Loucy (cell line): ENCODE measurements around the gene NTN4.

Source experiments
- H2AFZ ChIP-seq: fragments of 200-600 bp; sonication (generic); 2 replicates; pipeline ENCODE4 v1.6.0; 2016; ENCODE audit warnings: antibody characterized with exemption, mild to moderate bottlenecking, low read length, moderate library complexity
- H3F3A ChIP-seq: fragments of 200-600 bp; 2 replicates; pipeline ENCODE4 v1.6.0; 2016; ENCODE audit warnings: antibody characterized with exemption, low read depth, mild to moderate bottlenecking
- H3K27me3 ChIP-seq: fragments of 200-600 bp; sonication (generic); 2 replicates; pipeline ENCODE4 v1.6.1; 2014; ENCODE audit warnings: low read length, mild to moderate bottlenecking; ENCODE audit not compliant: insufficient read depth, poor library complexity, severe bottlenecking
- H3K36me3 ChIP-seq: fragments of 200-600 bp; sonication (generic); 2 replicates; pipeline ENCODE4 v1.6.1; 2016; ENCODE audit warnings: low read length; ENCODE audit not compliant: insufficient read depth
- H3K4me1 ChIP-seq: fragments of 200-600 bp; sonication (generic); 2 replicates; pipeline ENCODE4 v1.5.1; 2014; ENCODE audit warnings: low read length, mild to moderate bottlenecking; ENCODE audit not compliant: insufficient read depth, poor library complexity, severe bottlenecking
- H3K4me2 ChIP-seq: fragments of 200-600 bp; sonication (generic); 2 replicates; pipeline ENCODE4 v1.6.0; 2014; ENCODE audit warnings: antibody characterized with exemption, low read length, low read depth, mild to moderate bottlenecking; ENCODE audit not compliant: poor library complexity, severe bottlenecking
- H3K4me3 ChIP-seq: fragments of 200-600 bp; sonication (generic); 2 replicates; pipeline ENCODE4 v1.5.1; 2014; ENCODE audit warnings: low read length, mild to moderate bottlenecking, mixed read lengths; ENCODE audit not compliant: poor library complexity, severe bottlenecking
- H3K79me2 ChIP-seq: fragments of 200-600 bp; sonication (generic); 2 replicates; pipeline ENCODE4 v1.6.1; 2014; ENCODE audit warnings: low read length; ENCODE audit not compliant: insufficient read depth
- H3K9ac ChIP-seq: fragments of 200-600 bp; sonication (generic); 2 replicates; pipeline ENCODE4 v1.6.0; 2014; ENCODE audit warnings: mild to moderate bottlenecking, low read depth, low read length, moderate library complexity; ENCODE audit not compliant: poor library complexity, severe bottlenecking
- H3K9me2 ChIP-seq: fragments of 200-600 bp; sonication (generic); replicated peaks from 2 replicates; pipeline ENCODE4 v1.6.1; 2016; ENCODE audit warnings: low read depth, low read length, mixed read lengths
- H3K9me3 ChIP-seq: fragments of 200-600 bp; sonication (generic); 2 replicates; pipeline ENCODE4 v1.6.1; 2014; ENCODE audit warnings: mild to moderate bottlenecking, antibody characterized with exemption, low read length, low read depth; ENCODE audit not compliant: insufficient read depth
- H4K20me1 ChIP-seq: fragments of 200-600 bp; sonication (generic); 2 replicates; pipeline ENCODE4 v1.6.0; 2014; ENCODE audit warnings: antibody characterized with exemption, low read length, mild to moderate bottlenecking; ENCODE audit not compliant: insufficient read depth, poor library complexity, severe bottlenecking
- EZH2phosphoT487 ChIP-seq: fragments of 200-600 bp; IDR thresholded peaks from 2 replicates; pipeline ENCODE4 v1.6.1; 2018; ENCODE audit warnings: antibody characterized with exemption, mild to moderate bottlenecking, moderate library complexity, borderline replicate concordance
- TF ChIP-seq, protein P1 (sequence below): fragments of 200-600 bp; sonication (generic); conservative IDR thresholded peaks from 2 replicates; pipeline ENCODE4 v1.5.1; 2014; ENCODE audit warnings: mild to moderate bottlenecking, antibody characterized with exemption, low read length

The NTN4 gene

DNA sequence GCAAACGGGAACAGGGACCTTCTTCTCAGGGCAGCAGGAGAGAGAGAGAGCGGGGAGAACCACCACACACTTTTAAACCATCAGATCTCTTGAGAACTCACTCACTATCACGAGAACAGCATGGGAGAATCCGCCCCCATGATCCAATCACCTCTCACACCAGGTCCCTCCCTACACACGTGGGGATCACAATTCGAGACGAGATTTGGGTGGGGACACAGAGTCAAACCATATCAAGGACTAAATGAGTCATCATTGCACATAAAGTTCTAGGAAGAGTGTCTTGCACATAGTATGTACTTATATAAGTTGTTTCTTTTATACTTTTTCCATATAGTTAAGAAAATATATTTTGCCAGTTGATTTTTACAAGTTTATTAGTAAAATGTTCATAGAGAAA, 17.6 kb upstream of the NTN4 start:
- H3K27me3 ChIP-seq, result no peaks in the 10 kb centered on the region
- H3K9ac ChIP-seq, result no peak overlapping the region
- H3K9me2 ChIP-seq, result no peaks in the 10 kb centered on the region
- no peaks in the 10 kb centered on the region for H3K79me2 ChIP-seq
- no peaks in the 10 kb centered on the region for H3F3A ChIP-seq
- no peaks in the 10 kb centered on the region for H3K4me1 ChIP-seq
- H3K4me2 ChIP-seq, result no peak overlapping the region
- H3K9me3 ChIP-seq, result no peaks in the 10 kb centered on the region
- no peak overlapping the region for H3K4me3 ChIP-seq
- no peak overlapping the region for H2AFZ ChIP-seq
- H3K36me3 ChIP-seq, result no peaks in the 10 kb centered on the region
- no peaks in the 10 kb centered on the region for H4K20me1 ChIP-seq
- TF ChIP-seq, protein P1, sequence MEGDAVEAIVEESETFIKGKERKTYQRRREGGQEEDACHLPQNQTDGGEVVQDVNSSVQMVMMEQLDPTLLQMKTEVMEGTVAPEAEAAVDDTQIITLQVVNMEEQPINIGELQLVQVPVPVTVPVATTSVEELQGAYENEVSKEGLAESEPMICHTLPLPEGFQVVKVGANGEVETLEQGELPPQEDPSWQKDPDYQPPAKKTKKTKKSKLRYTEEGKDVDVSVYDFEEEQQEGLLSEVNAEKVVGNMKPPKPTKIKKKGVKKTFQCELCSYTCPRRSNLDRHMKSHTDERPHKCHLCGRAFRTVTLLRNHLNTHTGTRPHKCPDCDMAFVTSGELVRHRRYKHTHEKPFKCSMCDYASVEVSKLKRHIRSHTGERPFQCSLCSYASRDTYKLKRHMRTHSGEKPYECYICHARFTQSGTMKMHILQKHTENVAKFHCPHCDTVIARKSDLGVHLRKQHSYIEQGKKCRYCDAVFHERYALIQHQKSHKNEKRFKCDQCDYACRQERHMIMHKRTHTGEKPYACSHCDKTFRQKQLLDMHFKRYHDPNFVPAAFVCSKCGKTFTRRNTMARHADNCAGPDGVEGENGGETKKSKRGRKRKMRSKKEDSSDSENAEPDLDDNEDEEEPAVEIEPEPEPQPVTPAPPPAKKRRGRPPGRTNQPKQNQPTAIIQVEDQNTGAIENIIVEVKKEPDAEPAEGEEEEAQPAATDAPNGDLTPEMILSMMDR, result no peak
- TF ChIP-seq EZH2phosphoT487, result no peak

DNA sequence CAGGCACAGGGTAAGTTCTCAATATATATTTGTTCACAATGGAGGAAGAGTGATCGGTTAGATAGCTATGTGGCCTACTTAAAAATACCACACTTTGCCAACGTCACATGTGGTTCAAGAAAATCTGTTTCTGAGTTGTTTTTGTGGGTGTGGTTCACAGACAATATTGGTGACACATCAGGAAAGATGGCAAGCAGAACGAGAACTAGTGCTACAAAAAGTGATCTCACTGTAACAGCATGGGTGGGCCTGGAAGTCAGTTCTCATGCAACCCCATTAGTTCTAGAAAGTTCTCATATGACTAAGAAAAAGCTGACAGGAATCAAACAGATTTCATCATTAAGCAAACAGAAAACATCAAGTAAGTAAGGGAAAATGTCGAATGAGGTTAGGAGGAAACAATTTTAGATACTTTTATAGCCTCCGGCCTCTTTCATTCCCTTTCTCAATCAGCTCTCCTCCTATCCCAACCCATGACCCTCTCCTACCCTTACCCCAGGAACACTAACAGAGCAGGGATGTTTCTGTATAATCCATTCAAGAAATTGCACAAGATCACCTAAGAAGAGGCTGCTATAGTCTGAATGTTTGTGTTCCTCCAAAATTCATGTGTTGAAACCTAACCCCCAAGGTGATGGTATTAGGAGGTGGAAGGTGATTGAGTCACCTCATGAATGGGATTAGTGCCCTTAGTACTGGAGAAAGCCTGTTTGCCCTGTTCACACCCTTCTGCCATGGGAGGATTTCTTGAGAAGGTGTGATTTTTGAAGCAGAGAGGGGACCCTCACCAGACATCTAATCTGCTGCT, 15.5 kb upstream of the NTN4 start:
- Histone ChIP-seq H3K4me1 (no peaks in the 10 kb centered on the region), H3K4me3 (no peak overlapping the region), H3K9ac (no peak overlapping the region), H3K4me2 (no peak overlapping the region), H3K79me2 (no peaks in the 10 kb centered on the region), H3F3A (no peaks in the 10 kb centered on the region), H4K20me1 (no peaks in the 10 kb centered on the region), H3K9me2 (no peaks in the 10 kb centered on the region), H3K9me3 (no peaks in the 10 kb centered on the region), H2AFZ (no peak overlapping the region), H3K27me3 (no peaks in the 10 kb centered on the region), H3K36me3 (no peaks in the 10 kb centered on the region)
- TF ChIP-seq, protein P1, result no peak
- no peak for TF ChIP-seq EZH2phosphoT487

DNA sequence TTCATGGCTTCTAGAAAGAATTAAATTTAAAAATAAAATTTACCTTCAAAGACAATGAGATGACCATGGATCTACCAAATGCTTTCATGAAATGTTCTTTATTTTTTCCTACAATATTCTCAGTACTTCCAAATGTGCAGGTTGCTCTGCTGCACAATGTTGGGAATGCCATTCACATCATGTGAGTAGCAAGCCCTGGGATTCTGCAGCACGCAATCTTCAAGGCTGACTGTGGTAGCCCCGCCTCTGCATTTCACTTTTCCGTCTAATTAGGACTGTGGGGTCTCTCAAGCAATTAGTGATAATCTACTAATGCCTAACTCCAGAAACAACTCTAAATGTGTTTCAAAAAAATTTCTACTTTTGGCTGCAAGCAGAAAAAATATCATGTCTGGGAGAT, 13.7 kb upstream of the NTN4 start:
- TF ChIP-seq, protein P1, result no peak
- TF ChIP-seq EZH2phosphoT487, result no peak
- Histone ChIP-seq H3K4me3 (no peak overlapping the region), H3K9me2 (no peaks in the 10 kb centered on the region), H3K9ac (no peak overlapping the region), H3K9me3 (no peaks in the 10 kb centered on the region), H3K79me2 (no peaks in the 10 kb centered on the region), H3K36me3 (no peaks in the 10 kb centered on the region), H3K4me1 (no peaks in the 10 kb centered on the region), H4K20me1 (no peaks in the 10 kb centered on the region), H3K4me2 (no peak overlapping the region), H2AFZ (no peak overlapping the region), H3K27me3 (no peaks in the 10 kb centered on the region), H3F3A (no peaks in the 10 kb centered on the region)
